Fibroblast of pulmonary artery (primary cell): Measurements from ENCODE around the gene KCNQ1OT1.

Source experiments
- DNase-seq: peaks from one replicate; pipeline ENCODE4 v3.0.0-alpha.2; 2010; ENCODE audit warnings: low read depth
- H3K4me3 ChIP-seq: replicated peaks from 2 replicates; pipeline ENCODE4 v1.5.1; 2011; ENCODE audit warnings: low read depth, mild to moderate bottlenecking, control low read depth, low read length, moderate library complexity
- CTCF ChIP-seq: IDR thresholded peaks from 2 replicates; pipeline ENCODE4 v1.5.1; 2011; ENCODE audit warnings: mild to moderate bottlenecking, control low read depth, low read length, inconsistent platforms; ENCODE audit errors: missing control alignments

Gene KCNQ1OT1

GRCh38 chr11:2650343-2650867 is 49.4 kb downstream of the KCNQ1OT1 start:
- H3K4me3 ChIP-seq = no peak overlapping the region
- no peak for TF ChIP-seq CTCF
- DNase-seq = no peak

GRCh38 chr11:2649848-2650247 is 49.9 kb downstream of the KCNQ1OT1 start:
- no peak overlapping the region for H3K4me3 ChIP-seq
- no peak for TF ChIP-seq CTCF
- no peak for DNase-seq

GRCh38 chr11:2649400-2649799 is 50.4 kb downstream of the KCNQ1OT1 start:
- DNase-seq = no peak
- TF ChIP-seq CTCF = no peak

GRCh38 chr11:2647953-2648352 is 51.8 kb downstream of the KCNQ1OT1 start:
- H3K4me3 ChIP-seq = no peak overlapping the region
- no peak for DNase-seq
- TF ChIP-seq CTCF = no peak

More at GRCh38 chr11:2649400-2649799, 50.4 kb downstream of the KCNQ1OT1 start:
- H3K4me3 ChIP-seq = no peak overlapping the region

- DNase-seq = no peak
- H3K4me3 ChIP-seq = no peak overlapping the region
- no peak for TF ChIP-seq CTCF
Observed at GRCh38 chr11:2647167-2647566, 52.6 kb downstream of the KCNQ1OT1 start.

- no peak for DNase-seq
- H3K4me3 ChIP-seq = no peak overlapping the region
- no peak for TF ChIP-seq CTCF
Observed at GRCh38 chr11:2645779-2646118, 54.0 kb downstream of the KCNQ1OT1 start.
